ENCODE measurements around the gene PEMT.

PEMT gene

GRCh38 chr17:17545031-17545820, 46.3 kb downstream of the PEMT start:
- Histone ChIP-seq H3K36me3 (ENCODE audit: control insufficient read depth in 2 of 2, insufficient read depth in 1 of 2, low read length in 2 of 2) (no peaks in the 10 kb centered on the region), H3K27ac (ENCODE audit: extremely low read depth, low read depth, low read length) (no peak overlapping the region), H3K9me3 (ENCODE audit: control insufficient read depth, insufficient read depth, low read depth, low read length) (no peaks in the 10 kb centered on the region), H3K4me1 (ENCODE audit: control insufficient read depth, insufficient read depth, low read length) (no peaks in the 10 kb centered on the region), H3K4me3 (ENCODE audit: low read depth, low read length) (no peak overlapping the region)
- TF ChIP-seq ZNF600 (tag by site-specific recombination; IDR thresholded peaks at IDR 0.05) (0 out of 2 replicates have a peak, but pooled peaks have one; percentile 39), ZNF132 (tag by site-specific recombination; IDR thresholded peaks at IDR 0.05; ENCODE audit: borderline replicate concordance) (no peak)
- ChIA-PET CTCF (interaction anchor here (0.6 kb wide), 1 partner anchor 23 kb away, joined by 3 read pairs; no protein-coding TSS in a partner anchor), POLR2A (no interaction called here)

- Histone ChIP-seq H3K27ac (ENCODE audit: extremely low read depth, low read depth, low read length) (no peak overlapping the region), H3K9me3 (ENCODE audit: control insufficient read depth, insufficient read depth, low read depth, low read length) (no peaks in the 10 kb centered on the region), H3K4me3 (ENCODE audit: low read depth, low read length) (no peak overlapping the region), H3K4me1 (ENCODE audit: control insufficient read depth, insufficient read depth, low read length) (peaks cover 6% of the 10 kb centered on the region), H3K36me3 (ENCODE audit: control insufficient read depth in 2 of 2, insufficient read depth in 1 of 2, low read length in 2 of 2) (no peaks in the 10 kb centered on the region)
- TF ChIP-seq KLF17 (tag by site-specific recombination; IDR thresholded peaks at IDR 0.05) (no peak), SCRT1 (tag by site-specific recombination; IDR thresholded peaks at IDR 0.05; ENCODE audit: borderline replicate concordance) (no peak), ZNF302 (tag by site-specific recombination; IDR thresholded peaks at IDR 0.05; ENCODE audit: low read depth) (no peak), ZNF140 (tag by site-specific recombination; IDR thresholded peaks at IDR 0.05) (no peak), HOXD13 (CRISPR knock-in tag; IDR thresholded peaks at IDR 0.05; ENCODE audit: borderline replicate concordance) (no peak), ZFP41 (tag by site-specific recombination; IDR thresholded peaks at IDR 0.05; ENCODE audit: borderline replicate concordance) (no peak), ZFP3 (tag by site-specific recombination; IDR thresholded peaks at IDR 0.05; ENCODE audit: low read depth) (no peak), ZNF114 (tag by site-specific recombination; IDR thresholded peaks at IDR 0.05) (no peak), ZBTB8A (tag by site-specific recombination; IDR thresholded peaks at IDR 0.05) (no peak), PRDM10 (tag by site-specific recombination; IDR thresholded peaks at IDR 0.05) (no peak), ZNF23 (tag by site-specific recombination; IDR thresholded peaks at IDR 0.05; ENCODE audit: borderline replicate concordance) (no peak), TRIM28 (IDR thresholded peaks at IDR 0.05; ENCODE audit: borderline replicate concordance, low read length) (no peak), ZNF660 (tag by site-specific recombination; IDR thresholded peaks at IDR 0.05) (no peak), ZNF488 (tag by site-specific recombination; IDR thresholded peaks at IDR 0.05) (no peak), ZBTB49 (tag by site-specific recombination; IDR thresholded peaks at IDR 0.05; ENCODE audit: low read depth) (no peak)
- POLR2A ChIA-PET = no interaction called here
- CTCF ChIA-PET = interaction anchor here (0.8 kb wide), 1 partner anchor 25 kb away, joined by 3 read pairs; no protein-coding TSS in a partner anchor
Observed at GRCh38 chr17:17542906-17543635, 48.4 kb downstream of the PEMT start.

Data from HEK293 (cell line).